GM23248 (cell line): ENCODE results near the gene KSR2. TPM values are rescaled to one million over a fixed set of nuclear protein-coding genes. Genes with fewer than 3 reads are reported as not detected.

ENCODE experiments used
- DNase-seq: peaks from one replicate; pipeline ENCODE4 v3.0.0-alpha.2; 2015
- H2AFZ ChIP-seq: fragments of 200-600 bp; sonication (generic); 2 replicates; pipeline ENCODE4 v1.6.1; 2016; ENCODE audit warnings: antibody characterized with exemption
- H3F3A ChIP-seq: fragments of 200-600 bp; sonication (generic); 2 replicates; pipeline ENCODE4 v1.6.1; 2016; ENCODE audit warnings: mild to moderate bottlenecking, antibody characterized with exemption, mixed run types; ENCODE audit not compliant: insufficient read depth
- H3K27ac ChIP-seq: fragments of 200-600 bp; sonication (generic); 2 replicates; pipeline ENCODE4 v1.5.1; 2016; ENCODE audit warnings: mild to moderate bottlenecking
- H3K27me3 ChIP-seq: fragments of 200-600 bp; sonication (generic); replicated peaks from 2 replicates; pipeline ENCODE4 v1.6.1; 2016; ENCODE audit warnings: mild to moderate bottlenecking; ENCODE audit not compliant: insufficient read depth
- H3K36me3 ChIP-seq: fragments of 200-600 bp; sonication (generic); 2 replicates; pipeline ENCODE4 v1.6.1; 2016; ENCODE audit warnings: low read depth, mild to moderate bottlenecking
- H3K4me1 ChIP-seq: fragments of 200-600 bp; sonication (generic); 2 replicates; pipeline ENCODE4 v1.6.1; 2016; ENCODE audit warnings: mild to moderate bottlenecking; ENCODE audit not compliant: insufficient read depth
- H3K4me2 ChIP-seq: fragments of 200-600 bp; sonication (generic); one replicate; pipeline ENCODE4 v1.6.1; 2016; ENCODE audit warnings: mild to moderate bottlenecking; ENCODE audit not compliant: unreplicated experiment
- H3K4me3 ChIP-seq: fragments of 200-600 bp; sonication (generic); 2 replicates; pipeline ENCODE4 v1.5.1; 2016; ENCODE audit warnings: mild to moderate bottlenecking
- H3K79me2 ChIP-seq: fragments of 200-600 bp; sonication (generic); 2 replicates; pipeline ENCODE4 v1.6.1; 2016; ENCODE audit warnings: mild to moderate bottlenecking; ENCODE audit not compliant: insufficient read depth
- H3K9ac ChIP-seq: fragments of 200-600 bp; sonication (generic); 2 replicates; pipeline ENCODE4 v1.6.1; 2016; ENCODE audit warnings: mild to moderate bottlenecking
- H3K9me2 ChIP-seq: fragments of 200-600 bp; sonication (generic); 2 replicates; pipeline ENCODE4 v1.6.1; 2016; ENCODE audit warnings: mixed run types, mild to moderate bottlenecking, moderate library complexity; ENCODE audit not compliant: insufficient read depth
- H3K9me3 ChIP-seq: fragments of 200-600 bp; sonication (generic); one replicate; pipeline ENCODE4 v1.6.1; 2017; ENCODE audit warnings: low read depth
- H4K20me1 ChIP-seq: fragments of 200-600 bp; sonication (generic); 2 replicates; pipeline ENCODE4 v1.6.0; 2016; ENCODE audit not compliant: insufficient read depth
- EZH2 ChIP-seq: fragments of 200-600 bp; sonication (generic); IDR thresholded peaks from 2 replicates; pipeline ENCODE4 v1.6.1; 2018; ENCODE audit warnings: antibody characterized with exemption, mild to moderate bottlenecking; ENCODE audit not compliant: insufficient read depth, poor library complexity, severe bottlenecking
- EZH2phosphoT487 ChIP-seq: fragments of 200-600 bp; sonication (generic); IDR thresholded peaks from 2 replicates; pipeline ENCODE4 v1.6.1; 2018; ENCODE audit warnings: antibody characterized with exemption, moderate library complexity, mild to moderate bottlenecking, low read depth; ENCODE audit not compliant: insufficient read depth
- WGBS, 2 experiments: methylation state at CpG; one replicate each; pipeline ENCODE4 v1.1.6; 2015 to 2017; ENCODE audit warnings: low lambda C conversion rate in 2 of 2, low coverage in 1 of 2; ENCODE audit errors: missing lambda C conversion rate in 2 of 2; 5-methylcytosine and 5-hydroxymethylcytosine counted together
- in situ Hi-C: fragments of 300-500 bp; cut with MboI; formaldehyde crosslinking; loops from 2 replicates; pipeline ENCODE4 v1.15.0; 2020
- polyA plus RNA-seq: library from polyadenylated mRNA; unstranded; fragments of >200 nt; fragmentation: Nextera tagmentation; extraction: Ambion mirVana; gene quantifications from 2 replicates; pipeline ENCODE4 v1.2.1, GENCODE V29; 2016
- total RNA-seq: library from RNA; depleted of rRNA; stranded (reverse); fragments of >200 nt; shearing (Covaris generic); gene quantifications from 2 replicates; pipeline ENCODE4 v1.2.3, GENCODE V29; 2014

The KSR2 gene
- total and polyA plus RNA-seq, 2 experiments from 2014 or later, result not detected

DNA sequence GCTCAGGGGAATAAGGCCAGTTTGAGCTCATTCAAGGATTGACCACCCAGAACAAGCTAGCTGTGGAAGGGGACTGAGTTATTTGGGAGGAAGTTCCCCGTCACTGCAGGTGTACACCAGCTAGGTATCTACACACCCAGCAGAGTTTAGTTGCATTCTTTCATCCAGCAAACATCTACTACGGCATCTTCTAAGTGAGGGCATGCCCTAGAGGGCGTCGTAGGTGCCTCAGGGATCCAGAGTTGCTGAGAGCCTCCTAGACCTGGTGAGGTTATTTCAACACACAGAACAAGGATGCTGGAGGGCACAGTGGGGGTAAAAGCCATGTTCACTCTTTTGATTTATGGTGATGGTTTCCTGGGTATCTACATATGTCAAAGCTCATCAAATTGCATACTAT is 149.6 kb downstream of the KSR2 start:
- WGBS, 2 experiments, result 16 to 24% methylated on average over 4 of the region's 4 CpGs
- H3K36me3 ChIP-seq, result no peaks in the 10 kb centered on the region
- no peaks in the 10 kb centered on the region for H4K20me1 ChIP-seq
- H3K27me3 ChIP-seq, result no peaks in the 10 kb centered on the region; the same call in 1 of the 2 replicates
- H3K4me3 ChIP-seq, result no peak overlapping the region
- H2AFZ ChIP-seq, result no peak overlapping the region
- H3F3A ChIP-seq, result no peaks in the 10 kb centered on the region
- in situ Hi-C loops, result no loop called here
- H3K9ac ChIP-seq, result no peak overlapping the region
- DNase-seq, result no peak
- no peaks in the 10 kb centered on the region for H3K9me3 ChIP-seq
- no peak overlapping the region for H3K27ac ChIP-seq
- no peak overlapping the region for H3K4me2 ChIP-seq
- no peaks in the 10 kb centered on the region for H3K79me2 ChIP-seq
- no peaks in the 10 kb centered on the region for H3K4me1 ChIP-seq
- H3K9me2 ChIP-seq, result no peaks in the 10 kb centered on the region
- TF ChIP-seq EZH2phosphoT487 (no peak), EZH2 (no peak)

DNA sequence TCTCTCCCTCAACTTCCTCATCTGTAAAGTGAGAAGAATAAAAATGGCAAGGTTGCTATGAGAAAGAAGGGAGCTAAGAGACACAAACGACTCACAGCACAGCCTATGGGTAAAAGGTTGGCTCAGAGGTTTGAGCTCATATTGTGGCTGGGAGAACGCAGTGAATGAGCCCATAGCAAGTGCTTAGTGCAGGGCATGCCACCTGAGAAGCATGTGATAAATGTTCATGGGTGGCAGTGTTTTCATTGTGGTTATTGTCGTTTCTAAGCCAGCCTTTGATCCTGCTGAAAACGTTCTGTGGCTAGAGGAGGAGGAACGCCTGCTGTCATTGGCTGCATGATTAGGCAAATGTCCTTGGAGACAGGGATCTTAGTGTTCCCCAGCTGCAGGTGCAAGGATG is 150.4 kb downstream of the KSR2 start:
- no peak overlapping the region for H3K4me3 ChIP-seq
- no peaks in the 10 kb centered on the region for H3K9me3 ChIP-seq
- no peak for TF ChIP-seq EZH2
- H3K9ac ChIP-seq, result no peak overlapping the region
- in situ Hi-C loops, result no loop called here
- H3K79me2 ChIP-seq, result no peaks in the 10 kb centered on the region
- no peak overlapping the region for H2AFZ ChIP-seq
- H3K9me2 ChIP-seq, result no peaks in the 10 kb centered on the region
- no peaks in the 10 kb centered on the region for H3F3A ChIP-seq
- H3K4me2 ChIP-seq, result no peak overlapping the region
- 26 to 28% methylated on average over 5 of the region's 5 CpGs for WGBS, 2 experiments
- H3K27me3 ChIP-seq, result no peaks in the 10 kb centered on the region; the same call in 1 of the 2 replicates
- H3K27ac ChIP-seq, result no peak overlapping the region
- no peaks in the 10 kb centered on the region for H3K36me3 ChIP-seq
- DNase-seq, result no peak
- no peaks in the 10 kb centered on the region for H3K4me1 ChIP-seq
- H4K20me1 ChIP-seq, result no peaks in the 10 kb centered on the region

DNA sequence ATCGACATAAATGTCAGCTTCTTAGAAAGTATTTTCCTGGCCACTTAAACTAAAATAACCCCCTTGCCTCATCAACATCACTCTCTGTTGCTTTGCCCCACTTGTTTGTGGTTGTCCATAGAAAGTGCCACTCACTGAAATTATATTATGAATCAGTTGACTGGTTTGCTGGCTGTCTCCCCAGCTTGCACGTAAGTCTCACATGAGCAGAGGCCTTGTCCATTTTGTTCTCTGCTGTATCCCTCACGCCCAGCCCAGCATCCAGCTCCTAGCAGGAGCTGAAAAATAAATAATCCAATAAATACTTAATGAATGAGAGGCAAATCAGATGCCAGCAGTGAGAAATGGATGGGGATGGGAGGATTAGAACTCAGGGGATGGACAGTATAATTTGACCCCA is 159.3 kb downstream of the KSR2 start:
- no peak overlapping the region for H2AFZ ChIP-seq
- H3K36me3 ChIP-seq, result no peaks in the 10 kb centered on the region
- H3K27me3 ChIP-seq, result no peaks in the 10 kb centered on the region
- no peak overlapping the region for H3K4me2 ChIP-seq
- no peaks in the 10 kb centered on the region for H3K9me3 ChIP-seq
- in situ Hi-C loops, result no loop called here
- 42 to 47% methylated on average over 3 of the region's 3 CpGs for WGBS, 2 experiments
- no peak overlapping the region for H3K9ac ChIP-seq
- H3K9me2 ChIP-seq, result no peaks in the 10 kb centered on the region
- no peaks in the 10 kb centered on the region for H3K4me1 ChIP-seq
- no peaks in the 10 kb centered on the region for H3K79me2 ChIP-seq
- TF ChIP-seq EZH2 (no peak), EZH2phosphoT487 (no peak)
- no peak overlapping the region for H3K27ac ChIP-seq
- no peaks in the 10 kb centered on the region for H3F3A ChIP-seq
- H4K20me1 ChIP-seq, result no peaks in the 10 kb centered on the region
- no peak overlapping the region for H3K4me3 ChIP-seq
- DNase-seq, result no peak

DNA sequence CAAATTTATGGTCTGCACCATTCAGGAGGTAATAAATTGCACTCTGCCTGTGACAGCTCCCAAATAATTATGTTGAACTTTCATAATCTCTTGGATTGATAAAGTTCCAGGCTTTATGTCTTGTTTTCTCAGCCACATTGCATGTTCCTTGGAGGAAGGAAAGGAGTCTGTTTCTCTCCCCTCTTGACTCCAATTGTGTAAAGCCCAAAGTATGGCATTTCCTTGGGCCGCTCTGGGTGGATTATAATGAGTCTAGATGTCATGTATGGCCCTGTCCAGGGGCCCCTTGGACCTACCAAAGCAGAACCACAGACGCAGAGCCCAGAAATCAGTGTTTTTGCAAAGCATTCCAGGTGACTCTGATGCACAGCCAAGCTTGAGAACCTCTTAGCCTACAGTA is 160.8 kb downstream of the KSR2 start:
- no peak overlapping the region for H3K9ac ChIP-seq
- no peak overlapping the region for H3K27ac ChIP-seq
- in situ Hi-C loops, result no loop called here
- H3K4me1 ChIP-seq, result no peaks in the 10 kb centered on the region
- H3F3A ChIP-seq, result no peaks in the 10 kb centered on the region
- H2AFZ ChIP-seq, result no peak overlapping the region
- H3K4me2 ChIP-seq, result no peak overlapping the region
- TF ChIP-seq EZH2, result no peak
- TF ChIP-seq EZH2phosphoT487, result no peak
- H4K20me1 ChIP-seq, result no peaks in the 10 kb centered on the region
- WGBS, 2 experiments, result 28 to 37% methylated on average over 2 of the region's 2 CpGs
- H3K79me2 ChIP-seq, result no peaks in the 10 kb centered on the region
- H3K9me2 ChIP-seq, result no peaks in the 10 kb centered on the region
- no peak overlapping the region for H3K4me3 ChIP-seq
- H3K27me3 ChIP-seq, result no peaks in the 10 kb centered on the region
- no peak for DNase-seq
- no peaks in the 10 kb centered on the region for H3K9me3 ChIP-seq
- no peaks in the 10 kb centered on the region for H3K36me3 ChIP-seq

DNA sequence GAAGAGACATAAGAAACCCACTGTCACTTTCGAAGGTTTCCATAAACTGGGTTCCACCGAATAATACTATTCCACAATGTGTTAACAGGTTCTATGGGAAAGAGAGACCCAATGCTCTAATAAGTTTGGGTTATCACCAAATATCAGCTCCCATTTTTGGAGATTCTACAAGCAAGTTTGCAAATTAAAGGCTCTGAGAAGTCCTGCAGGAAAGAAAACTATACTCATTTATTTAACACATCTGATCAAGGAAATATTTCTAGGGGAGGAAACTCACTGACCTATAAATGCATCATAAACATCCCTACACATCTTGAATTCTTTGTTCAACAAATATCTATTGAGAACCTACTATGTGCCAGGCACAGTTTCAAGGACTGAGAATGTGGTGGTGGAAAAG is 161.4 kb downstream of the KSR2 start:
- H3K4me1 ChIP-seq, result no peaks in the 10 kb centered on the region
- H3K79me2 ChIP-seq, result no peaks in the 10 kb centered on the region
- WGBS, 2 experiments, result 82 to 91% methylated on average over 2 of the region's 2 CpGs
- H4K20me1 ChIP-seq, result no peaks in the 10 kb centered on the region
- no peak overlapping the region for H3K4me2 ChIP-seq
- TF ChIP-seq EZH2phosphoT487, result no peak
- no peak for TF ChIP-seq EZH2
- H3K27me3 ChIP-seq, result no peaks in the 10 kb centered on the region
- in situ Hi-C loops, result no loop called here
- no peak for DNase-seq
- no peak overlapping the region for H3K9ac ChIP-seq
- no peak overlapping the region for H3K4me3 ChIP-seq
- no peaks in the 10 kb centered on the region for H3K9me2 ChIP-seq
- no peak overlapping the region for H3K27ac ChIP-seq
- no peak overlapping the region for H2AFZ ChIP-seq
- no peaks in the 10 kb centered on the region for H3K9me3 ChIP-seq
- no peaks in the 10 kb centered on the region for H3F3A ChIP-seq
- no peaks in the 10 kb centered on the region for H3K36me3 ChIP-seq
